GM19372 (cell line): ENCODE results near the gene FAM117B.

Experiments
- ATAC-seq: cut with Tn5 transposase; IDR thresholded peaks from one replicate; pipeline ENCODE4 v1.9.1; 2021; ENCODE audit warnings: mild to moderate bottlenecking, low read depth, moderate library complexity; ENCODE audit not compliant: unreplicated experiment

Gene FAM117B

GRCh38 chr2:202634556-202635427, at the start of gene FAM117B:
FAM117B (plus strand) TSS chr2:202634969; CDS start chr2:202635188, 219 bp downstream.
- ATAC-seq = peak; percentile 89

- ATAC-seq = peak; percentile 85
These were observed 45.9 kb upstream of the FAM117B start for GRCh38 chr2:202588647-202589581.

GRCh38 chr2:202589582-202589949, 45.2 kb upstream of the FAM117B start:
- ATAC-seq = no peak

GRCh38 chr2:202592566-202592965, 42.2 kb upstream of the FAM117B start:
- ATAC-seq = no peak

DNA sequence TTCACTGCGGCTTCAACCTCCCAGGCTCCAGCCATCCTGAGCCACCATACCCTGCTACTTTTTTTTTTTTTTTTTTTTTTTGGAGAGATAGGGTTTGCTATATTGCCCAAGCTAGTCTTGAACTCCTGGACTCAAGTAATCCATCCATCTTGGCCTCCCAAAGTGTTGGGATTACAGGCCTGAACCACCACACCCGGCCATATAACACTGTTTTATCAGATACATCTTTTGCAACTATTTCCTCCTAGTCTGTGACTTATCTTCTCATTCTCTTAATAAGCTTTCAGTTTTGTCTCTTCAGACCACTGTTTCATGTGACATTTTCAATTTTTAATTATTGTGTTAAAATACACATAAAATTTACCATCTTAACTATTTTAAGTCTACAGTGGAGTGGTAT, 35.7 kb upstream of the FAM117B start:
- ATAC-seq = no peak

- no peak for ATAC-seq
These were observed 34.9 kb upstream of the FAM117B start for GRCh38 chr2:202599911-202600310.

- no peak for ATAC-seq
These were observed 30.1 kb upstream of the FAM117B start for GRCh38 chr2:202604699-202605098.

- no peak for ATAC-seq
These were observed 29.6 kb upstream of the FAM117B start for GRCh38 chr2:202605174-202605573.

DNA sequence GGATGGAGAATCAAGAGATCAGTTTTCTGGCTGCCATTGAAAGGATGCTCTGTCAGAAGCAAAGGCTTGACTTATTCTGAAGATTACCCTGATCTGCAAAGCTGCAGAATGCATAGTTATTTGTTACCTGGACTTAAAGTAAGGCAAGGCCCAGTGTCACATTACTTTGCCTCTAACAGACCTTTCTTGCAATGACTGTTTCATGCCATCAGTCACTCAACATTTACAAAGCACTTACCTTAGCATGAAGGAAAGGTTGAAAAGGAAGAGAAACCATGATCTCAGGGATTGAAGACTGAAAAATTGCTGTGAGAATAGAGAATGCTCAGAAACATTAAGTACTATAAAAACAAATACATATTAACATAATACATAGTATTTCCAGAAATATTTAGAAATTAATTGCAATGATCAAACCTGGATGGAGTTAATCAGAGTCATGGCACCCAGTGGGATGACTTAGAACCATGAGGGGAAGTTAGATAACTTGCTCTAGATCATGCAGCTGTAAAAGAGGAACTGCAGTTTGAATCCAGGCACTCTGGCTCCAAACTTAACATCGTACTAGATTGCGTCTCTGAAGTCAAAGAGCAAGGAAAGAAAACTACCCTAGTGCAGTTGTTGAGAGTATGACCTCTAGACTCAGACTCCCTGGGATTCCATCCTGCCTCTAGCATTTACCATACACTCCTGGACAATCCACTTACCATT, 26.5 kb upstream of the FAM117B start:
- no peak for ATAC-seq

DNA sequence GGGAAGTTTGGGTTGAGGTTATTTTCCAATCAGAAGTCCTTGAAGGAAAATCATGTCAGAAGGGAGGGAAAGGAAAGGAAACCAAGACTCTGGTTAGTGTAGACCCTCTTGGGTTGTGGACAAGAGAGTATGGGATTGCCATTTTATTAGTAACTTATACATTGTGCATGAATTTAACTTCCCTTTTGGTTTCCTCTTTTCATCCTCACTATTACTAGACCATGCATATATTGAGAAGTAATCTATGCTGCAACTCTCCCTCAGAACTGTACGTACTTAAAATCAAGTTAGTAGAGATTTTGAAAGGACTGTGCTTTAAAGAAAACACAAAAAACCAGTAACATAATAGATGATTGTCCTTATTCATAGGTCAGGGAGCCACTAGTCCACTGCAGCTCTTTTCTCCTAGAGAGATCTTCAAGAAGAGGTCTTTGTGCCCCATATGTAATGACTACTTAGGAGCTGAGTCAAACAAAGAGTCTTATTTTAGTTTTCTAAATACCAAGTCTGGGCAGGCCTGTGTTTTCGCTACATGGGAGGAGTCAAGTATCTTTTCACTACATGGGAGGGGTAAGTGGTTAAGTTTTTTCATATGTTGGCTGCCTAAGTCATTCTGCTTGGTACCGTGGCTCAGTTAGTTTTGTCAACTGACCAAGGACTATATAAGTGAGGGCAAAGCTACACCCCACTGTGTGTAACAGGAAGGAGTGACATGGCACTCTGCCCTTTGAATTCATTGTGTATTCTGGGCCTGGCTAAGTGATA, 25.2 kb upstream of the FAM117B start:
- peak; percentile 93 for ATAC-seq

- no peak for ATAC-seq
These were observed 24.4 kb upstream of the FAM117B start for GRCh38 chr2:202610380-202610779.

DNA sequence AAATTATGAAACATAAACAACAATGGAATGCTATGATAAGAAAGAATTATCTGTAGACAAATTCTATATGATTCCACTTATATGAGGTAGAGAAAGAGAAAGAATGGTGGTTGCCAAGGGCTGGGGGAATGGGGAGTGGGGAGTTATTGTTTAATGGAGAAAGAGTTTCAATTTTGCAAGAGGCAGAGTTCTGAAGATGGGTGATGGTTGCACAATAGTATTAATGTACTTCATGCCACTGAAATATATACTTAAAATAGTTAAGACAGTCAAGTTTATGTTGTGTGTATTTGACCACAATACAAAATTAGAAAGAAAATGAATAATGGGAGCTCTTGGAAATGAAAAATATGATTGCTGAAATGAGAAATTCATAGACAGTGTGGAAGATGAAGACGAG, 22.6 kb upstream of the FAM117B start:
- no peak for ATAC-seq

GRCh38 chr2:202613479-202613878, 21.3 kb upstream of the FAM117B start:
- ATAC-seq = no peak

GRCh38 chr2:202624133-202624532, 10.6 kb upstream of the FAM117B start:
- ATAC-seq = no peak

- ATAC-seq = no peak
These were observed 7.7 kb upstream of the FAM117B start for GRCh38 chr2:202627042-202627441.

DNA sequence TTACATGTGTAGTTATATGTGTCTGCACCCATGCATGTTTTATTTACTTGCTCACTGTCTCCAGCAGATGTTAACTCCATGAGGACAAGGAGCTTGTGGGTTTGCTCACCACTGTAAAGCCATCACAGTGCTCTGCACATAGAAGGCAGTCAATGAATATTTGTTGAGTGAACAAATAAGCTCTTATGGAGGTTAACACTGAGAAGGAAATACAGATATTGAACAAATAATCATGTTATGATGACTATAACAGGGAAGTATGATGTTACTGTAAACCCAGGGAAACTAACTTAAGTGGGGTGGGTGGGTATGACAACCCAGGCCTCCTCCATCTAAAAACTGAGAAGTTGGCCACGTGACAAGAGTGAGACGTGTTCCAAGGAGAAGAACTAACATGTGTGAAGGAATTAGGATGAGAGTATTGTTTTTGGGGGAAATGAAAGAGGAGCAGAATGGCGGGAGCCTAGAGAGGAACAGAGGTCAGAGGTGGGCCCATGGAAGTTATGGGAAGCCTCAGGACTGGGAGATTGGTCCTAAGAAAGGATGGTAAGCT, 6.0 kb upstream of the FAM117B start:
- ATAC-seq = no peak

DNA sequence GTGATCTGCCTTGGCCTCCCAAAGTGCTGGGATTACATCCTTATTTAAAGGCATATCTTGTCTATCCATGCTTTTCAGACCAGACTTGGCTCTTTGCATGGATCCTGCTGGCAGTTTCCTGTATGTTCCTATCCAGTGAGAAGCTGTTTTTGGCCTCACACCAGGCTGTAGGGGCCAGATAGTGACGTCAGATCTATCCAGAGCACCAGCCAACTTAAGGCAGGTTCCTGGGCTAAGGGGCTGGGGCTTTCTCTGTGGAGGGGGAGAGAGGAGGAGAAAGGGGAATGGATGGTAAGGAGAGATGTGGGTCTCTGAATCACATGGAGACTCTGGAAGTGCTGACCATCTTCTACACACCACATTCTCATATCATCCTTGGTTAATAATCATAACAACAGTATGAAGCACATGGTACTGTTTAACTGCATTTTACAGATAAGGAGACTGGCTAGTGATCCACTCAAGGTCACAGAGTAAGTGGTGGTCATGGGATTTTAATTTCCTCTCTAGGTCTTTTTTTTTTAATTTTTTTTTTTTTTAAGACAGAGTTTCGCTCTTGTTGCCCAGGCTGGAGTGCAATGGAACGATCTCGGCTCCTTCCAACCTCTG, 2.0 kb upstream of the FAM117B start:
- ATAC-seq = no peak

GRCh38 chr2:202633470-202633869, 1.3 kb upstream of the FAM117B start:
- ATAC-seq = no peak
